ENCODE results near the gene SLC28A1.
"Not testable (repeated sequence)": the region's sequence is repeated elsewhere in the genome, so short reads cannot be mapped to it uniquely, and the experiment has no call there.

Gene SLC28A1

GRCh38 chr15:84914351-84914750 is 29.9 kb downstream of the SLC28A1 start:
- FAIRE-seq: no peak

GRCh38 chr15:84914909-84915605 is 30.6 kb downstream of the SLC28A1 start:
- no peak for FAIRE-seq

- no peak for FAIRE-seq
Measured at GRCh38 chr15:84915606-84915958, 31.1 kb downstream of the SLC28A1 start.

GRCh38 chr15:84917452-84917851 is 33.0 kb downstream of the SLC28A1 start:
- FAIRE-seq: no peak

GRCh38 chr15:84919106-84919667 is 34.7 kb downstream of the SLC28A1 start:
- FAIRE-seq: no peak

GRCh38 chr15:84921121-84921520 is 36.7 kb downstream of the SLC28A1 start:
- no peak for FAIRE-seq

- no peak for FAIRE-seq
Measured at GRCh38 chr15:84922530-84922929, 38.1 kb downstream of the SLC28A1 start.

- no peak for FAIRE-seq
Measured at GRCh38 chr15:84924077-84924731, 39.7 kb downstream of the SLC28A1 start.

GRCh38 chr15:84924821-84925569 is 40.5 kb downstream of the SLC28A1 start:
- not testable (repeated sequence) for FAIRE-seq

GRCh38 chr15:84925906-84926305 is 41.4 kb downstream of the SLC28A1 start:
- peak; percentile 91 for FAIRE-seq

- FAIRE-seq: no peak
Measured at GRCh38 chr15:84926491-84927230, 42.2 kb downstream of the SLC28A1 start.

GRCh38 chr15:84928843-84929168 is 44.3 kb downstream of the SLC28A1 start:
- no peak for FAIRE-seq

GRCh38 chr15:84929795-84930603 is 45.5 kb downstream of the SLC28A1 start:
- no peak for FAIRE-seq

GRCh38 chr15:84934942-84935729 is 50.7 kb downstream of the SLC28A1 start:
- FAIRE-seq: no peak

GRCh38 chr15:84937144-84937543 is 52.7 kb downstream of the SLC28A1 start:
- no peak for FAIRE-seq

GRCh38 chr15:84938726-84939125 is 54.3 kb downstream of the SLC28A1 start:
- no peak for FAIRE-seq

GRCh38 chr15:84940399-84940798 is 55.9 kb downstream of the SLC28A1 start:
- FAIRE-seq: no peak

GRCh38 chr15:84942456-84942855 is 58.0 kb downstream of the SLC28A1 start:
- no peak for FAIRE-seq

GRCh38 chr15:84944311-84944710 is 59.8 kb downstream of the SLC28A1 start:
- FAIRE-seq: no peak

GRCh38 chr15:84944861-84945260 is 60.4 kb downstream of the SLC28A1 start:
- FAIRE-seq: no peak

- FAIRE-seq: no peak
Measured at GRCh38 chr15:84946772-84947489, 62.5 kb downstream of the SLC28A1 start.

All from G401.6 (cell line).